C4-2B (cell line): ENCODE results near the gene FXYD1.

Source experiments
- ZFX ChIP-seq: fragments of 450-650 bp; IDR thresholded peaks from 2 replicates; pipeline ENCODE4 v1.6.1; 2017
- TF ChIP-seq, protein P1 (sequence below): fragments of 450-650 bp; conservative IDR thresholded peaks from 2 replicates; pipeline ENCODE4 v1.5.1; 2017; ENCODE audit warnings: mild to moderate bottlenecking

DNA sequence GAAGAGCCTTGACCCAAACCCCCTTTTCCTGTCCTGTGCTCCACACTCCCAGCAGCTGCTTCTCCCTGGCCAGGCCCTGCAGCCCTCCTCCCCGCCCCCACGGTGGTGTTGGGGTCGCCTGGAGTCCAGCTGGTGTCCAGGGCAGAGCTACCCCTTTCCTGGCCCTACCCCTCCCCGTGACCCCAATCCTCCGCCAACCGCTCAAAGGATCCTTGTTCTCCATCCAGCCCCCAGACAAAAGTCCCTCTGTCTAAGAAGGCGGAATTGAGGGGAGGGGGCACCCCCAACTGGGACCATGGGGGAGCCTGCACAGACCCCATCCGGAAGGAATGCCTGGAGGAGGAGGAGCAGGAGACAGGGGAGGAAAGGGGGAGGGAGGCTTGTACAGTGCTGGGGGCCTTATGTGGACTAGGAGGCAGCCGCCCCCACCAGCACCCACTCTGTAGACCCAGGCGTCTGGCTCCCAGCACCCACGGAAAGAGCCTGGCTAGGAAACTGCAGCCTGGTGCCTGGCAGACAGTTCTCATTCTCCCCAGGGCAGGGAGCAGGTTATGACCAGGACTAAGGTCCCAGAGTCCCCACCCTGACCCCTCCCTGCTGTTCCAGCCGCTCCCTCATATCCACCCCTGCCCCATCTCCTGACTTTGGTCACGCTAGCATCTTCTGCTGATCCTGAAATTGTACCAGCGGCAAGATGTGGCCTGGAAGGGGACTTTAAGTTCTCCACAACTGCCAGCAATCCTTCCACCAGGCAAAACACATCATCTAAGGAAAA, 23.3 kb upstream of the FXYD1 start, which contains the start of gene FXYD3:
- TF ChIP-seq, protein P1, sequence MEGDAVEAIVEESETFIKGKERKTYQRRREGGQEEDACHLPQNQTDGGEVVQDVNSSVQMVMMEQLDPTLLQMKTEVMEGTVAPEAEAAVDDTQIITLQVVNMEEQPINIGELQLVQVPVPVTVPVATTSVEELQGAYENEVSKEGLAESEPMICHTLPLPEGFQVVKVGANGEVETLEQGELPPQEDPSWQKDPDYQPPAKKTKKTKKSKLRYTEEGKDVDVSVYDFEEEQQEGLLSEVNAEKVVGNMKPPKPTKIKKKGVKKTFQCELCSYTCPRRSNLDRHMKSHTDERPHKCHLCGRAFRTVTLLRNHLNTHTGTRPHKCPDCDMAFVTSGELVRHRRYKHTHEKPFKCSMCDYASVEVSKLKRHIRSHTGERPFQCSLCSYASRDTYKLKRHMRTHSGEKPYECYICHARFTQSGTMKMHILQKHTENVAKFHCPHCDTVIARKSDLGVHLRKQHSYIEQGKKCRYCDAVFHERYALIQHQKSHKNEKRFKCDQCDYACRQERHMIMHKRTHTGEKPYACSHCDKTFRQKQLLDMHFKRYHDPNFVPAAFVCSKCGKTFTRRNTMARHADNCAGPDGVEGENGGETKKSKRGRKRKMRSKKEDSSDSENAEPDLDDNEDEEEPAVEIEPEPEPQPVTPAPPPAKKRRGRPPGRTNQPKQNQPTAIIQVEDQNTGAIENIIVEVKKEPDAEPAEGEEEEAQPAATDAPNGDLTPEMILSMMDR = no peak
- TF ChIP-seq ZFX = no peak
